H1 (cell line): ENCODE measurements around the gene EDEM1. TPM values are rescaled to one million over a fixed set of nuclear protein-coding genes. Genes with fewer than 3 reads are reported as not detected.

Source experiments
- EGR1 ChIP-seq: IDR thresholded peaks from 2 replicates; pipeline ENCODE4 v1.6.1; 2011; ENCODE audit warnings: low read depth, low read length, borderline replicate concordance
- SIN3A ChIP-seq, 2 experiments: IDR thresholded peaks in 1 of 2; conservative IDR thresholded peaks in 1 of 2; 2 replicates each; pipeline ENCODE4 v1.6.1; 2011 to 2012; ENCODE audit warnings: low read length in 2 of 2, improper control_type of control experiment in 1 of 2, low read depth in 1 of 2, mild to moderate bottlenecking in 1 of 2
- SUZ12 ChIP-seq: fragments of 200-600 bp; sonication (generic); IDR thresholded peaks from 2 replicates; pipeline ENCODE4 v1.6.1; 2012; ENCODE audit warnings: mild to moderate bottlenecking, inconsistent platforms, low read length, moderate library complexity, mixed read lengths
- polyA plus RNA-seq, 7 experiments: library from polyadenylated mRNA; depleted of rRNA in 3 of 7; stranded (reverse) in 5 of 7; unstranded in 2 of 7; fragments of >200 nt in 5 of 7; fragments of 200-250 nt in 2 of 7; gene quantifications; 1 replicate in 5 of 7; 2 replicates in 1 of 7; 4 replicates in 1 of 7; pipeline versions ENCODE4 v1.2.1 to v1.2.3, GENCODE V29; 2011 to 2013; ENCODE audit warnings: missing spikeins in 2 of 7, mixed read lengths in 2 of 7
- total RNA-seq: library from RNA; stranded (reverse); fragmentation: NEBNext Ultra II Directional; extraction: Animal tissue kit (Norgen Biotek cat#: 25700); gene quantifications from 2 replicates; pipeline ENCODE4 v1.2.1, GENCODE V29; 2021

Gene EDEM1
- total and polyA plus RNA-seq, 2 of the 8 experiments (the other 6 are each of a cell fraction or from before 2014, with no cell fraction given), result 4.8 to 16.4 TPM

GRCh38 chr3:5169807-5170206 lies 17.7 kb upstream of the EDEM1 start (continued):
- TF ChIP-seq SUZ12 (no peak), SIN3A (conservative IDR thresholded peaks at IDR 0.05 in 1 of 2, IDR thresholded peaks at IDR 0.05 in 1 of 2; ENCODE audit: low read depth in 1 of 2, low read length in 2 of 2) (no peak), EGR1 (no peak)
